NCI-H526 treated with DMSO at 0.1 percent for 48 hours (cell line): ENCODE measurements around the gene SLC19A1.

Experiments used
- DNase-seq: peaks from one replicate; lab custom pipeline; 2025; lab: John Stamatoyannopoulos, UW

SLC19A1 gene

DNA sequence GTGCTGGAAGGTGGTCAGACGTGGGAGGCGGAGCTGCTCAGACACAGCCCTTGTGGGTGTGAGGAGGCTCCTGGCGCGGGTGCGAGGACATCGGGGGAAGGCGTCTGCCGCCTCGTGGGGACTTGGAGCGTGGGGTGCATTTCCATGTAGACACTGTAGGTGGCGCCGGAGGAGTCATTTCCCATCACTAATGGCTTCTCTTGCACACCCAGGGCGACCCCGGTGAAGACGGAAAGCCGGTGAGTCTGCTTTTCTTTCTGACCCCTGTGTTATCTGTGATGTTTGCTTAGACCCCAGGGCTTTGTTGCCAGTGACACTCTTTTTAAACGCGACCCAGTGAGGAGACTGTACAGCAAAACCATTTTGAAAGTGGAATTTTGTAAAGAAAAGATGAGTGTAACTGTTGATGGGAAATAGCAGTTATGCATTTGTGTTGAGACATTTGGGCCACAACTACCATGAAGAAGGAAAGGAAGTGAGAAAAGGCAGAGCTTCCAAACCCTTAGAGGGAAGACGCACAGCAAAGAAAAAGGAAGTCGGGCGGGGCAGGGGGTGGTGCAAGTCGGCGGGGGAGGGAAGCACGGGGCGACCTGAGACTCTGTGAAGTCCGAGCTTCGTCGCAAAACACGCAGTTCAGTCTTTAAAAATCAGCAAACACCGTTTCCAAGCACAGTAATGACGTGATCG, 64.0 kb downstream of the SLC19A1 start:
- DNase-seq = peak; percentile 43

GRCh38 chr21:45477176-45478114, 64.8 kb downstream of the SLC19A1 start:
- no peak for DNase-seq

DNA sequence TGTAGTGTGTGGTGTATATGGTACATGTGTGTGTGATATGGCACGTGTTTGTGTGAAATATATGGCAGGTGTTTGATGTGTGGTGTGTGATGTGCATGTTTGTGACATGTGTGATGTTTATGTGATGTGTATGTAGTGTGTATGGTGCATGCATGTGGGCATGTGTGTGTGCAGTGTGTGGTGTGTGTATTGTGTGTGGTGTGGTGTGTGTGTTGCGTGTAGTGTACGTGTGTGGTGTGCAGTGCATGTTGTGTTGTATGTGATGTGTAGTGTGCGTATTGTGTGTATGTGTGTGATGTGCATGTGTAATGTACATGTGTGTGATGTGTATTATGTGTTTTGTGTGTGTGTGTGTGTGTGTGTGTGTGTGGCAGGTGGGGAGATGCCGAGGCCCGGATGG, 65.7 kb downstream of the SLC19A1 start:
- DNase-seq = no peak

DNA sequence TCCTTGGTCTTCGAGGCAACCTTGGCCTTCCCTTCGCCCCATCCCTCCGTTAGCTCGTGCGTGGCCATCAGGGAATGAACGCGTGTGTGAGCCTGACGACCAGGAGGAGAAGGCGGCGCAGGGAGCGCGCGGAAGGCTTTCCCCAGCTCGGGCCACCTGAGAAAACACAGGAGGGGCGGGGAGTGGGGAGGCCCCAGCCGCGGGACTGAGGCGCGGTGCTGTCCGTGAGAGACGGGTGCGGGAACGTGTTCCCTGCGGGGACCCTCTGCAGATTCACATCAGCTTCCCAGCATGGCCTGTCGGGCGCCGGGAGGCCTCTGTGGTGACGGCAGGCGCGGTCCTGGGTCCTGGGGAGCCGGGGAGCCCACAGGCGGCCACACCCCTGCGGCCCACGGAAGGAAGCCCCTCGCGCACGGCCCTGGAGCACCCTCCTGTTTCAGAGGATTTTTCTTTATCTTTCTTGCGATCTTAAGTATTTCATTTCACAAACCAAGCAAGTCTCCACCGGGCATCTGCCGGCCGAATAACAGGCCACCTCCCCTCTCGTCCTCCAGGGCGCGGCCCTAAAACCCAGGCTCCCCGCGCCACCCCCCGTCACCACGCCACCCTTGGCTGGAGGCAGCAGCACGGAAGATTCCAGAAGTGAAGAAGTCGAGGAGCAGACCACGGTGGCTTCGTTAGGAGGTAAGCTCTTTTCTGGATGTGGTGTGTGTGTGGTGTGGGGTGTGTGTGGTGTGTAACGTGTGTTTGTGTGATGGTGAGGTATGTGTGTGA, 66.3 kb downstream of the SLC19A1 start:
- no peak for DNase-seq

DNA sequence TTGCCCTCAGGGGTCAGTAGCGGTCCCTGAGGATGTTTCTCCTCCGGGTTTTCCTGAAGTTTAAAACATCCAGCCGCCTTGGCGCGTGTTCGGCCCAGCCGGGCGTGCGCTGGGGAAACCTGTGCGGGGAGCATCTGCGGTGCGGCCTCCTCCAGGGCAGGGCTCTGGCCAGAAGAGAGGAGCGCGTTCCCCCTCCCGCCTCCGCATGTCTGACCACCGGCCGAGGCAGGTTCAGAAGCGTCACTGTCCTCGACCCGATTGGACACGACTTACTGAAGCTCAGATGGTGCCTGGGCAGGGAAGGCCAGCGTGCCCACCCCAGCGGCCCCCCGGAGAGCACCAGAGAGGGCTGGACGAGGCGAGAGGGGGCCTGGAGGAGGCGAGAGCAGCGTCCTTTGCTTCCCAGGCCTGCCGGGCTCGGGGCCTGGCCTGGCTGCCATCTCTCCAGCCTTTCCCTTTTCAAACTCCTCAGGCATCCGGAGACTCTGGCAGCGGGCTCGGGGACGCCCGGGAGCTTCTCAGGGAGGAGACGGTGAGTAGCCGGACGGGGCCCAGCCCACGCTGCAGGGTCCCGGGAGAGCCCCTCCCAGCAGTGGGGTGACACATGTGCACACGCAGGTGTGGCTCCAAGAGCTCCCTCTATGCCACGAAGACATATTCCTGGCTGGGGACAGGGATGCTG, 67.1 kb downstream of the SLC19A1 start:
- no peak for DNase-seq

DNA sequence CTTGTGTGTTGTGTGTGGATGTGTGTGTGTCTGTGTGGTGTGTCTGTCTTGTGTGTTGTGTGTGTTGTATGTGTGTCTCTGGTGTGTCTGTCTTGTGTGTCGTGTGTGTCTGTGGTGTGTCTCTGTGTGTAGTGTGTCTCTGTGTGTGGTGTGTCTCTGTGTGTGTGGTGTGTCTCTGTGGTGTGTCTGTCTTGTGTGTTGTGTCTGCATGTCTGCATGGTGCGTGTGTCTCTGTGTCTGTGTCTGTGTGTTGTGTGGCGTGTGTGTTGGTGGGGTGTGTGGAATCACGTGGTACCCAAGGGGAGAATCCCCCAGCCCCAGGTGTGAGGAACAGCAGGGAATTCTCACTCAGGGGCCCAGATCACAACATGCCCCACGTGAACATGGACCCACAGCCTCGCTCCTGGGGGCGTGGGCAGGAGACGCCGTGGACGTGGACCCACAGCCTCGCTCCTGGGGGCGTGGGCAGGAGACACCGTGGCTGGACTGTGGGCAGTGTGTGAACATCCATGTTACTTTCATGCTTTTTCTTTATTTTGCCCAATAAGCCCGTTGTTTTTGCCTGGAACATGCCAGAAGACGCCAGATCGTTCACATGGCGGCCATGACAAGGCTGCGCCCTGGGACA, 67.8 kb downstream of the SLC19A1 start:
- no peak for DNase-seq

DNA sequence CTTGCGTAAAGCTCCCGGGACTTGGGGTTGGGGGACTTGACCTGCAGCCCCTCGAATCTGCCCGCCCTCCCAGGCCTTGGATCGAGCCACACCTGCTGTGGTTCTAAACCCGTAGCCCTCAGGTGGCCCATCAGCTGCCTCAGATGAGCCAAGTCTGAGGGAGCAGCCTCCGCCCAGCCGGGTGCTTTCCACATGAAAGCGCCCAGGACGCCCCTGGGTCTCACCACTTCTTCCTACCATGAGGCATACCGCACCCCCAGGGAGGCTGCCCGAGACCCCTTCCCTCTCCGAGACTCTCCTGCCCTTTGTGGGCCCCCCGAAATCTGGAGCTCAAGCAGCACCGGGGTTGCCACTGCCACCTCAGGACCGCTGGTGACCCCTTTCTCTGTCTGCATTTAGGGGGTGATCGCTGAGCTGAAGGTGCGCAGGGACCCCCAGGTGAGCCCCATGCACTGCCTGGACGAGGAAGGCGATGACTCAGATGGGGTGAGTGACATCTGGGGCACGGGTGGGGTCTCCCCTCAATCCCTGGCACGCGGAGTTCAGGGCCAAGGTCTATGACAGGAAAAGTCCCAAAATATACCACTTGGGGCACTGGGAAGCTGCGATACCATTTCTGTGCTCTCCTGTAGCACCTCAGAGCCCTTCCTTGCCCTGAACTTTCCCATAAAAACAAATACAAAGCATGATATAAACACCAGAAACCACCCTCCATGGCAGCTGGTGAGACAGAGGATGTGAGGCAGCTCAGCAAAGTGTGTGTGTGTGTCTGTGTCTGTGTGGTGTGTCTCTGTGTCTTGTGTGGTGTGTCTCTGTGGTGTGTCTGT, 68.5 kb downstream of the SLC19A1 start:
- DNase-seq = no peak

- no peak for DNase-seq
Observed at GRCh38 chr21:45472445-45473365, 69.5 kb downstream of the SLC19A1 start.

- no peak for DNase-seq
Observed at GRCh38 chr21:45471525-45472221, 70.6 kb downstream of the SLC19A1 start.

DNA sequence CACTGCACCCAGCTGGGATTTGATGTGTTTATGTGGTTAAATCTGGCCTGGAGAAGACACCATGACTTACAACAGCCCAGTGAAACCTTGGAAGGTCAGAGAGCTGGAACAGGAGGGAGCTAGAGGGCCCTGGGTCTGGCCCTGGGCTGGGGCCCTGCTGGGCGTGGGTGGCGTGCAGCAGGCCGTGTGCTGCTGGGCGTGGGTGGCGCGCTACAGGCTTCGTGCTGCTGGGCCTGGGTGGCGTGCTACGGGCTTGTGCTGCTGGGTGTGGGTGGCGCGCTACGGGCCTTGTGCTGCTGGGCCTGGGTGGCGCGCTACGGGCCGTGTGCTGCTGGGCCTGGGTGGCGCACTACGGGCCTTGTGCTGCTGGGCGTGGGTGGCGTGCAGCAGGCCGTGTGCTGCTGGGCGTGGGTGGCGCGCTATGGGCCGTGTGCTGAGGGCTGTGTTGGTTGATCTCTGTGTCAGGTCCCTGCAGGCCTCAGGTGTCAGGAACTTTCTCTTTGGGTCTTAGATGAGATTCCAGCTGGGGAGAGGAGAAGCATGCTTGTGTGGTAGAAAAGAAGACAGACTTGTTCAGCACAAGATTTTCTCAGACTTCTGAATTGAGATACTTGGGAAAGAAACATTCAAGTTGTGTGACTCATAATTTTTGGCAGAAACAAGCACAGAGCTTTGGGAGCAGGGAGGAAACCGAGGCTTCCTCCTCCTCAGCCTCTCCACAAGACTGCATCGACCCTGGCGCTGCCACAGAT, 71.3 kb downstream of the SLC19A1 start:
- no peak for DNase-seq

DNA sequence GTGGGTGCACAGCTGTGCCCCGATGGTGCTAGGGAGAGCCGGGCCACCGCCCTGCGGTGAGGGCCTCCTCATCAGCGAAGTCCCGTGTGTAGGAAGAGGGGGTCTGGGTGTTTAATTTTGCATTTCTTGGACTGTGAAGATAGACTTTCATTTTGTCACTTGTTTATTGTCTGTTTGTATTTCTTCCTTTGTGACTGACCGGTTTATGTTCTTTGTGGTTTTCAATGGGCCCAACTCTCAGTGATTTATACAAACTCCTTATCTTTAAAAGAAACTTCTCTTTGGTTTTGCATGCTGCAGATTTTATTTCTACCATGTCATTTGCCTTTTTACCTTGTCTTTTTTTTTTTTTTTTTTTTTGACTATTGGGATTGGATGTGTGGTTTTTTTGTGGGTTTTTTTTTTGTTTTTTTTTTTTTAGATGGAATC, 72.1 kb downstream of the SLC19A1 start:
- DNase-seq = no peak

GRCh38 chr21:45469273-45470086, 72.8 kb downstream of the SLC19A1 start:
- DNase-seq = no peak

DNA sequence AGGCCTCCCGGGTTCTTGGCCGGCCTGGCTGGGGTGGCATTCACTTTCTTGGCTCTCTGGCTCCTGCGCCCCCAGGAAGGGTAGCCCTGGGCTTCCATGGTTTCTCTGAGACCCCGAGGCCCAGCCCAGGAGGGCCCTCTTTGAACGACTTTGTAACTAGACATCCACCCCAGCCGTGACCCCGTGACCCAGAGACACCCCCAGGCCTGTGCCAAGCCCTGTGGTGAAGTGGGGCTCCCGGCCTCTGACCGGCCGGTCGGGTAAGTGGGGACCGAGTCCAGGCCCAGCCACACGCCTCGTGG, 73.3 kb downstream of the SLC19A1 start:
- DNase-seq = no peak

DNA sequence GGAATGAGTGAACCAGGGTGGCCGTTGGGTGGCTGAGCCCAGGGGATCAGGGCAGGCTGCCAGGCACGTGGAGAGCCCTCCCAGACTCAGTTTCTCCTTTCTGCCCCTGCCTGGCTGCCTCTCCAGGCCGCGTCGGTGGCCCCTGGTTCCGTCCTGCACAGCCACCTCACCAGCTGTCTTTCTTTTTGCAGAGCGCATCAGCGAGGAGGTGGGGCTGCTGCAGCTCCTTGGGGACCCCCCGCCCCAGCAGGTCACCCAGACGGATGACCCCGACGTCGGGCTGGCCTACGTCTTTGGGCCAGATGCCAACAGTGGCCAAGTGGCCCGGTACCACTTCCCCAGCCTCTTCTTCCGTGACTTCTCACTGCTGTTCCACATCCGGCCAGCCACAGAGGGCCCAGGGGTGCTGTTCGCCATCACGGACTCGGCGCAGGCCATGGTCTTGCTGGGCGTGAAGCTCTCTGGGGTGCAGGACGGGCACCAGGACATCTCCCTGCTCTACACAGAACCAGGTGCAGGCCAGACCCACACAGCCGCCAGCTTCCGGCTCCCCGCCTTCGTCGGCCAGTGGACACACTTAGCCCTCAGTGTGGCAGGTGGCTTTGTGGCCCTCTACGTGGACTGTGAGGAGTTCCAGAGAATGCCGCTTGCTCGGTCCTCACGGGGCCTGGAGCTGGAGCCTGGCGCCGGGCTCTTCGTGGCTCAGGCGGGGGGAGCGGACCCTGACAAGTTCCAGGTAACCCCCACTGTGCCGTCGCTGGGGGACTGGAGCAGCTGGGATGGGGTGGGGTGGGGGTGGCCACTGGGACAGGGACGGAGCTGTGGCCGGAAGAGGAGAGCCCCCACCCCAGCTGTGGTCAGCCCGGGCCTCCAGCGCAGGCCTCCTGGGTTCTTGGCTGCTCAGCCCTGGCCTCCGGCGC, 73.9 kb downstream of the SLC19A1 start:
- no peak for DNase-seq

GRCh38 chr21:45467221-45467779, 74.9 kb downstream of the SLC19A1 start:
- no peak for DNase-seq
